DOHH2 (cell line): ENCODE results near the gene DSCAML1.

Experiments
- H3F3A ChIP-seq: fragments of 200-600 bp; sonication (generic), shearing (Covaris generic); 2 replicates; pipeline ENCODE4 v1.6.0; 2016; ENCODE audit warnings: antibody characterized with exemption, mild to moderate bottlenecking; ENCODE audit not compliant: control insufficient read depth, insufficient read depth
- H3K27ac ChIP-seq: fragments of 200-600 bp; sonication (generic); 2 replicates; pipeline ENCODE4 v1.5.1; 2014; ENCODE audit warnings: low read depth, mild to moderate bottlenecking, low read length, moderate library complexity
- H3K27me3 ChIP-seq: fragments of 200-600 bp; sonication (generic); 2 replicates; pipeline ENCODE4 v1.6.1; 2014; ENCODE audit warnings: mild to moderate bottlenecking, low read length, mixed read lengths; ENCODE audit not compliant: control insufficient read depth
- H3K36me3 ChIP-seq: fragments of 200-600 bp; sonication (generic); 2 replicates; pipeline ENCODE4 v1.6.1; 2014; ENCODE audit warnings: mild to moderate bottlenecking, low read length, moderate library complexity, mixed read lengths; ENCODE audit not compliant: control insufficient read depth
- H3K4me1 ChIP-seq: fragments of 200-600 bp; sonication (generic); 2 replicates; pipeline ENCODE4 v1.6.1; 2014; ENCODE audit warnings: mild to moderate bottlenecking, low read length, mixed read lengths; ENCODE audit not compliant: control insufficient read depth
- H3K4me2 ChIP-seq: fragments of 200-600 bp; sonication (generic); 2 replicates; pipeline ENCODE4 v1.6.0; 2014; ENCODE audit warnings: mild to moderate bottlenecking, low read length, moderate library complexity
- H3K4me3 ChIP-seq: fragments of 200-600 bp; sonication (generic); 2 replicates; pipeline ENCODE4 v1.5.1; 2014; ENCODE audit warnings: mild to moderate bottlenecking, low read length, mixed read lengths
- H3K79me2 ChIP-seq: fragments of 200-600 bp; sonication (generic); 2 replicates; pipeline ENCODE4 v1.6.1; 2014; ENCODE audit warnings: mild to moderate bottlenecking, low read length, mixed read lengths; ENCODE audit not compliant: control insufficient read depth
- H3K9me2 ChIP-seq: fragments of 200-600 bp; sonication (generic); replicated peaks from 2 replicates; pipeline ENCODE4 v1.6.1; 2014; ENCODE audit warnings: mild to moderate bottlenecking, low read length, mixed read lengths; ENCODE audit not compliant: control insufficient read depth
- H3K9me3 ChIP-seq: fragments of 200-600 bp; sonication (generic); 2 replicates; pipeline ENCODE4 v1.6.1; 2014; ENCODE audit warnings: antibody characterized with exemption, low read length, mixed read lengths; ENCODE audit not compliant: control insufficient read depth, insufficient read depth
- H4K20me1 ChIP-seq: fragments of 200-600 bp; sonication (generic); 2 replicates; pipeline ENCODE4 v1.6.0; 2014; ENCODE audit warnings: low read depth, mild to moderate bottlenecking, antibody characterized with exemption, low read length, moderate library complexity; ENCODE audit not compliant: control insufficient read depth, insufficient read depth
- EZH2phosphoT487 ChIP-seq: fragments of 200-600 bp; sonication (generic); IDR thresholded peaks from 2 replicates; pipeline ENCODE4 v1.6.1; 2017; ENCODE audit warnings: borderline replicate concordance, mild to moderate bottlenecking, antibody characterized with exemption, low read length, moderate library complexity, mixed read lengths
- TF ChIP-seq, protein P1 (sequence below): fragments of 200-600 bp; sonication (generic); IDR thresholded peaks from one replicate; pipeline ENCODE4 v1.5.1; 2014; ENCODE audit warnings: antibody characterized with exemption, mild to moderate bottlenecking, low read depth, low read length; ENCODE audit not compliant: poor library complexity, severe bottlenecking

Gene DSCAML1

DNA sequence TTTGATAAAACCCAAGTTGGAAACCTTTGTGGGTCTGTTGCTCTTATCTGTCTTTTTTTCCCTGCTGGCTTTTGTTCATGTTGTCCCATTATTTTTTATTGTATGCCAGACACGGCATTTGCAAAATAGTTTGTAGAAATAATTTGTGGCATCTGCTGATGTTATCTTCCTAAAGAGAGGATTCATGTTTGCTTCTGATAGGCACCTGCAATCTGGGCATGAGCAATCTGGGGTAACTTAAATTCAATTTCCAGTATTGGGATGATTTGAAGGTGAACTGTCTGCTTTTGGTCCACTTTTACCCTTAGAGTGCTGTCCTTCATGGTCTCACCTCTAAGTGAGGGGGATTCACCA lies 342.5 kb downstream of the DSCAML1 start:
- no peaks in the 10 kb centered on the region for H3K79me2 ChIP-seq
- H3K4me2 ChIP-seq, result no peak overlapping the region
- no peaks in the 10 kb centered on the region; the same call in 1 of the 2 replicates for H3K9me3 ChIP-seq
- no peaks in the 10 kb centered on the region for H3K9me2 ChIP-seq
- no peak for TF ChIP-seq EZH2phosphoT487
- TF ChIP-seq, protein P1, sequence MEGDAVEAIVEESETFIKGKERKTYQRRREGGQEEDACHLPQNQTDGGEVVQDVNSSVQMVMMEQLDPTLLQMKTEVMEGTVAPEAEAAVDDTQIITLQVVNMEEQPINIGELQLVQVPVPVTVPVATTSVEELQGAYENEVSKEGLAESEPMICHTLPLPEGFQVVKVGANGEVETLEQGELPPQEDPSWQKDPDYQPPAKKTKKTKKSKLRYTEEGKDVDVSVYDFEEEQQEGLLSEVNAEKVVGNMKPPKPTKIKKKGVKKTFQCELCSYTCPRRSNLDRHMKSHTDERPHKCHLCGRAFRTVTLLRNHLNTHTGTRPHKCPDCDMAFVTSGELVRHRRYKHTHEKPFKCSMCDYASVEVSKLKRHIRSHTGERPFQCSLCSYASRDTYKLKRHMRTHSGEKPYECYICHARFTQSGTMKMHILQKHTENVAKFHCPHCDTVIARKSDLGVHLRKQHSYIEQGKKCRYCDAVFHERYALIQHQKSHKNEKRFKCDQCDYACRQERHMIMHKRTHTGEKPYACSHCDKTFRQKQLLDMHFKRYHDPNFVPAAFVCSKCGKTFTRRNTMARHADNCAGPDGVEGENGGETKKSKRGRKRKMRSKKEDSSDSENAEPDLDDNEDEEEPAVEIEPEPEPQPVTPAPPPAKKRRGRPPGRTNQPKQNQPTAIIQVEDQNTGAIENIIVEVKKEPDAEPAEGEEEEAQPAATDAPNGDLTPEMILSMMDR, result no peak
- no peak overlapping the region for H3K4me3 ChIP-seq
- peaks cover 7% of the 10 kb centered on the region; the same call in 1 of the 2 replicates for H3K4me1 ChIP-seq
- H3F3A ChIP-seq, result no peaks in the 10 kb centered on the region
- no peaks in the 10 kb centered on the region for H3K36me3 ChIP-seq
- H4K20me1 ChIP-seq, result no peaks in the 10 kb centered on the region
- peaks cover 10% of the 10 kb centered on the region; the same call in 1 of the 2 replicates for H3K27me3 ChIP-seq
- H3K27ac ChIP-seq, result no peak overlapping the region

DNA sequence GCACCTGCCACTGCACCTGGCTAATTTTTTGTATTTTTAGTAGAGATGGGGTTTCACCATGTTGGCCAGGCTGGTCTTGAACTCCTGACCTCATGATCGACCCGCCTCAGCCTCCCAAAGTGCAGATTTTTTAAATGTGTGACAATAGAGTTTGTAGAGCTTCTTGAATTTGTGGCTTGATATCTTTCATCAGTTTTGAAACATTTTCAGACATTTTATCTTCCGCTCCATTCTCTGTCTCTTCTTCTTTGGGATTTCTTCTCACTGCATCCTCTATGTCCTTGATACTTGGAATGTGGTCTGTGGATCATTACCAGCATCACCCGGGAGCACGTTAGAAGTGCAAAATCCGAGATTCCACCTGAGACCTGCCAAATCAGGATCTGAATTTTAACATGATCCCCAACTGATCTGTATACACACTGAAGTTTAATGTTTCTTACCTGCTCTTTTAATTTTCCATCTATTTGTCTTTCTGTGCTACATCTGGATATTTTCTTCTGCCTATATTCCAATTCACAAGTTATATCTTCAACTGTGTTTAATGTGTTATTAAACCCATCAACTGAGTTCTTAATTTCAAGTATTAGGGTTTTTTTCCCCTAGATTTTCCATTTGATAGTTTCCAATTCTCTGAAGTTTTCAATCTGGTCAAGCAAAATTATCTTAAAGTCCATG lies 343.0 kb downstream of the DSCAML1 start:
- H3F3A ChIP-seq, result no peaks in the 10 kb centered on the region
- no peaks in the 10 kb centered on the region for H3K9me2 ChIP-seq
- TF ChIP-seq, protein P1, result no peak
- TF ChIP-seq EZH2phosphoT487, result no peak
- H3K27me3 ChIP-seq, result peaks cover 10% of the 10 kb centered on the region; the same call in 1 of the 2 replicates
- H3K27ac ChIP-seq, result no peak overlapping the region
- peaks cover 7% of the 10 kb centered on the region; the same call in 1 of the 2 replicates for H3K4me1 ChIP-seq
- no peaks in the 10 kb centered on the region for H4K20me1 ChIP-seq
- H3K4me2 ChIP-seq, result no peak overlapping the region
- no peak overlapping the region for H3K4me3 ChIP-seq
- no peaks in the 10 kb centered on the region for H3K36me3 ChIP-seq
- no peaks in the 10 kb centered on the region; the same call in 1 of the 2 replicates for H3K9me3 ChIP-seq
- no peaks in the 10 kb centered on the region for H3K79me2 ChIP-seq

DNA sequence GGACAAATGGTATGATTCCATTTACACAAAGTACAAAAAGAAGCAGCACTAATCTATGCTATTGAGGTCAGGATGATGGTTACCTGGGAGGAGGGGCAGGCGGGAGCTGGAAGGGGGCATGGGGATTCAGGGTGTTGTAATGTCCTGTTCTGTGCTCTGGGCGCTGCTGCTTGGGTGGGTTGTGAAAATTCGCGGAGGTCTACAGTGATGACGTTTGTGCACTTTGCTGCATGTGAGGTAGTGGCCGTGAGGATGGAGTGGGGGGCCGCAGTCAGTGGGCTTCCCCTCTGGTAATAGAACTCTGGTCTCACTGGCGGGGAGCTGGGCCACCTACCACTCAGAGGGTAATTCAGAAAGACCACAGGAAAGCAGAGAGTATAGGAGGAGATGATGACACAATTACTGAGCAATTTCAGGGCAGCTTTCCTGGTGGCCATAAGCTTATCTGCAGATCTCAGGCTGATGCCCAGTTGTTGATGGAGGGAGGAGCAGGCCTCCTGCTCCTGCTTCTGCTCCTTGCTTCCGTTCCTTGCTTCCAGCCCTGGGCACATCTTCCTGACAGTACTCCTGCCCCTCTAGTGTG lies 347.8 kb downstream of the DSCAML1 start:
- no peaks in the 10 kb centered on the region; the same call in 1 of the 2 replicates for H3K9me3 ChIP-seq
- H4K20me1 ChIP-seq, result no peaks in the 10 kb centered on the region
- H3K27ac ChIP-seq, result no peak overlapping the region
- H3K4me2 ChIP-seq, result no peak overlapping the region
- TF ChIP-seq, protein P1, result no peak
- TF ChIP-seq EZH2phosphoT487, result no peak
- H3F3A ChIP-seq, result no peaks in the 10 kb centered on the region
- H3K36me3 ChIP-seq, result no peaks in the 10 kb centered on the region
- no peaks in the 10 kb centered on the region for H3K79me2 ChIP-seq
- H3K9me2 ChIP-seq, result no peaks in the 10 kb centered on the region
- no peak overlapping the region for H3K4me3 ChIP-seq
- no peaks in the 10 kb centered on the region for H3K4me1 ChIP-seq
- no peaks in the 10 kb centered on the region for H3K27me3 ChIP-seq
